GM12878 (cell line): ENCODE data around the gene PCBD1. TPM values are rescaled to one million over a fixed set of nuclear protein-coding genes. Genes with fewer than 3 reads are reported as not detected.

Source experiments
- ATAC-seq: fragments of 200-7000 bp; cut with Tn5 transposase; 3 replicates; pipeline ENCODE4 v1.9.1; 2020; ENCODE audit warnings: mild to moderate bottlenecking, moderate library complexity
- BruUV-seq: library from RNA; stranded (reverse); fragments of 400-500 nt; replicated peaks from 2 replicates; lab custom pipeline; 2021; lab: Mats Ljungman, UMichigan
- CTCF ChIA-PET: fragments of 300-600 bp; sonication (Branson Sonifier 250); formaldehyde crosslinking; extraction: SDS; loops from one replicate; lab custom pipeline; 2021; ENCODE audit warnings: inconsistent platforms; lab: Yijun Ruan, JAX
- POLR2A ChIA-PET: fragments of 350-600 bp; formaldehyde crosslinking; extraction: SDS; loops from one replicate; lab custom pipeline; 2021; ENCODE audit warnings: inconsistent platforms; lab: Charles Lee
- RAD21 ChIA-PET: fragments of 300-600 bp; sonication (Branson Sonifier 250); formaldehyde crosslinking; loops from one replicate; lab custom pipeline; 2023; ENCODE audit warnings: antibody characterized with exemption; ENCODE audit not compliant: unreplicated experiment; lab: Charles Lee
- SMC1A ChIA-PET: fragments of 300-600 bp; sonication (Branson Sonifier 250); formaldehyde crosslinking; loops from one replicate; lab custom pipeline; 2023; ENCODE audit not compliant: unreplicated experiment, uncharacterized antibody; lab: Charles Lee
- DNase-seq: peaks from one replicate; pipeline ENCODE4 v3.0.0-alpha.2; 2011; ENCODE audit warnings: low read depth, low spot score
- FAIRE-seq: peaks from 3 replicates; lab custom pipeline; 2011; peaks lifted over from hg19 to GRCh38; lab: Jason Lieb, UNC
- H2AFZ ChIP-seq: 2 replicates; pipeline ENCODE4 v1.6.0; 2011; ENCODE audit warnings: low read depth, low read length, control low read depth; ENCODE audit not compliant: control insufficient read depth
- H3K27ac ChIP-seq: 2 replicates; pipeline ENCODE4 v1.5.1; 2011; ENCODE audit warnings: control low read depth; ENCODE audit not compliant: control insufficient read depth, insufficient read depth
- H3K27me3 ChIP-seq, 2 experiments: replicated peaks in 1 of 2; 2 replicates each; pipeline versions ENCODE4 v1.6.0 to v1.6.1; 2011; ENCODE audit warnings: low read length in 1 of 2; ENCODE audit not compliant: control insufficient read depth in 2 of 2, insufficient read depth in 2 of 2
- H3K36me3 ChIP-seq, 2 experiments: 2 replicates each; pipeline ENCODE4 v1.5.1; 2011; ENCODE audit warnings: low read length in 1 of 2; ENCODE audit not compliant: control insufficient read depth in 2 of 2, insufficient read depth in 2 of 2
- H3K4me1 ChIP-seq: 2 replicates; pipeline ENCODE4 v1.6.1; 2011; ENCODE audit warnings: mild to moderate bottlenecking, low read length, moderate library complexity, mixed read lengths; ENCODE audit not compliant: control insufficient read depth, insufficient read depth
- H3K4me2 ChIP-seq: 2 replicates; pipeline ENCODE4 v1.6.0; 2011; ENCODE audit warnings: control low read depth; ENCODE audit not compliant: control insufficient read depth, insufficient read depth
- H3K4me3 ChIP-seq: fragments of 200-600 bp; sonication (generic); 2 replicates; pipeline ENCODE4 v1.5.1; 2016
- H3K79me2 ChIP-seq: 2 replicates; pipeline ENCODE4 v1.6.0; 2011; ENCODE audit warnings: low read length; ENCODE audit not compliant: control insufficient read depth, insufficient read depth
- H3K9ac ChIP-seq: 2 replicates; pipeline ENCODE4 v1.8.0; 2011; ENCODE audit warnings: low read length, control low read depth, mixed read lengths; ENCODE audit not compliant: control insufficient read depth, insufficient read depth
- H3K9me3 ChIP-seq: replicated peaks from 3 replicates; pipeline ENCODE4 v1.5.1; 2011; ENCODE audit warnings: mild to moderate bottlenecking, low read length; ENCODE audit not compliant: control insufficient read depth, insufficient read depth
- H4K20me1 ChIP-seq: 2 replicates; pipeline ENCODE4 v1.6.0; 2011; ENCODE audit not compliant: control insufficient read depth, insufficient read depth
- EP300 ChIP-seq, 2 experiments: fragments of 150-350 bp in 1 of 2; IDR thresholded peaks; 2 replicates each; pipeline ENCODE4 v1.6.1; 2011 to 2012; ENCODE audit warnings: low read depth in 2 of 2, low read length in 2 of 2, borderline replicate concordance in 1 of 2, improper control_type of control experiment in 1 of 2, inconsistent platforms in 1 of 2; ENCODE audit not compliant: control insufficient read depth in 1 of 2
- IRF3 ChIP-seq: fragments of 450-650 bp; IDR thresholded peaks from 2 replicates; pipeline ENCODE4 v1.6.1; 2014; ENCODE audit warnings: mild to moderate bottlenecking
- JUNB ChIP-seq: IDR thresholded peaks from 2 replicates; pipeline ENCODE4 v1.6.1; 2016; ENCODE audit warnings: antibody characterized with exemption, mild to moderate bottlenecking
- MXI1 ChIP-seq: fragments of 150-350 bp; IDR thresholded peaks from 2 replicates; pipeline ENCODE4 v1.6.1; 2011; ENCODE audit warnings: low read depth, mild to moderate bottlenecking, inconsistent platforms, low read length, improper control_type of control experiment
- POLR2AphosphoS2 ChIP-seq: IDR thresholded peaks from 2 replicates; pipeline ENCODE4 v1.6.1; 2011; ENCODE audit warnings: low read depth, mild to moderate bottlenecking, low read length, improper control_type of control experiment, moderate library complexity
- SP1 ChIP-seq: IDR thresholded peaks from one replicate; pipeline ENCODE4 v1.6.1; 2011; ENCODE audit warnings: low read depth, low read length
- SRF ChIP-seq, 2 experiments: IDR thresholded peaks; 2 replicates each; pipeline ENCODE4 v1.6.1; 2011; ENCODE audit warnings: low read depth in 2 of 2, low read length in 2 of 2, mild to moderate bottlenecking in 1 of 2, moderate library complexity in 1 of 2
- TCF7 ChIP-seq: IDR thresholded peaks from 2 replicates; pipeline ENCODE4 v1.6.1; 2014; ENCODE audit warnings: antibody characterized with exemption, borderline replicate concordance
- WRNIP1 ChIP-seq: IDR thresholded peaks from 2 replicates; pipeline ENCODE4 v1.6.1; 2011; ENCODE audit warnings: low read depth, low read length, improper control_type of control experiment, borderline replicate concordance
- ZBTB33 ChIP-seq: fragments of 450-650 bp; IDR thresholded peaks from 2 replicates; pipeline ENCODE4 v1.6.1; 2017; ENCODE audit warnings: mild to moderate bottlenecking
- ZZZ3 ChIP-seq: IDR thresholded peaks from 2 replicates; pipeline ENCODE4 v1.6.1; 2011; ENCODE audit warnings: low read depth; ENCODE audit not compliant: control insufficient read depth, insufficient read length
- WGBS: methylation state at CpG from one replicate; pipeline ENCODE4 v1.1.6; 2016; ENCODE audit warnings: low lambda C conversion rate; ENCODE audit not compliant: insufficient replicate concordance, insufficient coverage; ENCODE audit errors: missing lambda C conversion rate; 5-methylcytosine and 5-hydroxymethylcytosine counted together
- in situ Hi-C: fragments of 300-500 bp; cut with MboI; formaldehyde crosslinking; loops from 9 replicates; pipeline ENCODE4 v1.14.3; 2018; ENCODE audit warnings: mixed read lengths
- intact Hi-C: fragments of 100-400 bp; cut with micrococcal nuclease; formaldehyde crosslinking; loops from one replicate; pipeline ENCODE4 v1.14.2; 2022; ENCODE audit not compliant: unreplicated experiment
- polyA plus RNA-seq, 11 experiments: library from polyadenylated mRNA; depleted of rRNA in 4 of 11; unstranded in 6 of 11; stranded (reverse) in 5 of 11; fragments of >200 nt; fragmentation: Nextera tagmentation in 4 of 11; fragmentation: Illumina TruSeq in 1 of 11; extraction: Ambion mirVana in 4 of 11; extraction: Trizol in 1 of 11; gene quantifications; 1 replicate in 1 of 11; 2 replicates in 10 of 11; pipeline versions ENCODE4 v1.2.1 to v1.2.3, GENCODE V29; 2011 to 2016; ENCODE audit warnings: inconsistent platforms in 2 of 11, missing spikeins in 2 of 11, low read depth in 1 of 11
- total RNA-seq, 4 experiments: library from RNA; depleted of rRNA in 3 of 4; stranded (reverse); fragments of >200 nt in 3 of 4; fragmentation: Illumina TruSeq in 1 of 4; extraction: Trizol in 1 of 4; gene quantifications; 2 replicates each; pipeline versions ENCODE4 v1.2.1 to v1.2.3, GENCODE V29; 2013 to 2021

The PCBD1 gene
- total and polyA plus RNA-seq, 10 of the 15 experiments (the other 5 are each of a cell fraction or from before 2014, with no cell fraction given) = 5.6 to 66.8 (median 34.2) TPM

- RAD21 ChIA-PET = no interaction called here
- SMC1A ChIA-PET = interaction anchor here (0.6 kb wide), 1 partner anchor 71 kb away, joined by 3 read pairs; no protein-coding TSS in a partner anchor
- Histone ChIP-seq H3K27me3 (no peaks in the 10 kb centered on the region), H3K4me1 (no peaks in the 10 kb centered on the region), H3K4me3 (no peak overlapping the region), H3K79me2 (no peaks in the 10 kb centered on the region), H4K20me1 (no peaks in the 10 kb centered on the region), H3K27ac (no peak overlapping the region), H3K36me3 (peaks cover 0 to 3% of the 10 kb centered on the region in 2 experiments; a peak in 1 of 4 replicates), H2AFZ (no peak overlapping the region), H3K9ac (no peak overlapping the region), H3K4me2 (no peak overlapping the region), H3K9me3 (no peaks in the 10 kb centered on the region)
- POLR2A ChIA-PET = no interaction called here
- 84% methylated on average over 7 of the region's 7 CpGs for WGBS
- DNase-seq (no peak), FAIRE-seq (no peak), ATAC-seq (no peak)
- no TSS peak for BruUV-seq
- intact Hi-C loops = no loop called here
- CTCF ChIA-PET = interaction anchor here (1.8 kb wide), 1 partner anchor 57 kb away, joined by 4 read pairs; no protein-coding TSS in a partner anchor
- in situ Hi-C loops = no loop called here
- TF ChIP-seq WRNIP1 (no peak), MXI1 (no peak), ZZZ3 (no peak), POLR2AphosphoS2 (no peak), SP1 (no peak), EP300 (IDR thresholded peaks at IDR 0.05; ENCODE audit: borderline replicate concordance in 1 of 2, control insufficient read depth in 1 of 2, low read depth in 2 of 2, low read length in 2 of 2) (no peak), IRF3 (no peak), ZBTB33 (no peak), SRF (IDR thresholded peaks at IDR 0.05; ENCODE audit: low read depth in 2 of 2, low read length in 2 of 2) (no peak), JUNB (no peak), TCF7 (no peak)
- TF ChIP-seq, all 136 proteins: peak for 0
These were observed 14.3 kb downstream of the PCBD1 start for GRCh38 chr10:70874061-70874460.
